NOMO-1 treated with dmso at 0.1 percent for 144 hours (cell line): ENCODE measurements around the gene ZBTB47.
A peak's percentile ranks its signal among the peaks of the same experiment; 100 is the strongest.

Experiments
- DNase-seq: peaks from one replicate; lab custom pipeline; 2025; ENCODE audit not compliant: unreplicated experiment; lab: John Stamatoyannopoulos, UW

ZBTB47 gene

GRCh38 chr3:42653560-42654330, at the start of gene ZBTB47:
Gene ZBTB47, plus strand, starts transcription at chr3:42653697. Its CDS starts 4,659 bp downstream, at chr3:42658356.
- peak; percentile 18 for DNase-seq

GRCh38 chr3:42605546-42606173, 47.8 kb upstream of the ZBTB47 start:
- DNase-seq = no peak

- DNase-seq = no peak
Observed at GRCh38 chr3:42608581-42608980, 44.9 kb upstream of the ZBTB47 start.

- no peak for DNase-seq
Observed at GRCh38 chr3:42610976-42611375, 42.5 kb upstream of the ZBTB47 start.

GRCh38 chr3:42612217-42612616, 41.3 kb upstream of the ZBTB47 start:
- no peak for DNase-seq

- DNase-seq = no peak
Observed at GRCh38 chr3:42612928-42613327, 40.6 kb upstream of the ZBTB47 start.

- DNase-seq = no peak
Observed at GRCh38 chr3:42613462-42613861, 40.0 kb upstream of the ZBTB47 start.

GRCh38 chr3:42631620-42632019, 21.9 kb upstream of the ZBTB47 start:
- no peak for DNase-seq

- DNase-seq = no peak
Observed at GRCh38 chr3:42632146-42632545, 21.4 kb upstream of the ZBTB47 start.

GRCh38 chr3:42633544-42633943, 20.0 kb upstream of the ZBTB47 start:
- DNase-seq = no peak

- DNase-seq = peak; percentile 16
Observed at GRCh38 chr3:42635111-42635510, 18.4 kb upstream of the ZBTB47 start.

- DNase-seq = no peak
Observed at GRCh38 chr3:42637001-42637400, 16.5 kb upstream of the ZBTB47 start.

- no peak for DNase-seq
Observed at GRCh38 chr3:42638339-42638842, 15.1 kb upstream of the ZBTB47 start.

GRCh38 chr3:42639192-42639591, 14.3 kb upstream of the ZBTB47 start:
- DNase-seq = no peak

GRCh38 chr3:42640129-42640528, 13.4 kb upstream of the ZBTB47 start:
- no peak for DNase-seq

- DNase-seq = no peak
Observed at GRCh38 chr3:42640771-42641370, 12.6 kb upstream of the ZBTB47 start.

- no peak for DNase-seq
Observed at GRCh38 chr3:42647821-42648459, 5.6 kb upstream of the ZBTB47 start.

GRCh38 chr3:42649006-42649405, 4.5 kb upstream of the ZBTB47 start:
- DNase-seq = no peak

GRCh38 chr3:42649783-42650182, 3.7 kb upstream of the ZBTB47 start:
- no peak for DNase-seq

- no peak for DNase-seq
Observed at GRCh38 chr3:42651248-42652091, 2.0 kb upstream of the ZBTB47 start.

- DNase-seq = no peak
Observed at GRCh38 chr3:42652251-42652610, 1.3 kb upstream of the ZBTB47 start.
